CD4-positive, alpha-beta memory T cell (primary cell): Measurements from ENCODE around the gene EIF4E3. TPM values are rescaled to one million over a fixed set of nuclear protein-coding genes. Genes with fewer than 3 reads are reported as not detected.

Source experiments
- CTCF ChIA-PET: fragments of 350-600 bp; sonication (Branson Sonifier 250); formaldehyde crosslinking; loops from one replicate; lab custom pipeline; 2021; ENCODE audit warnings: inconsistent platforms; ENCODE audit not compliant: partially characterized antibody; lab: Charles Lee
- POLR2A ChIA-PET: fragments of 350-600 bp; sonication (Branson Sonifier 250); formaldehyde crosslinking; loops from one replicate; lab custom pipeline; 2021; ENCODE audit not compliant: partially characterized antibody; lab: Charles Lee
- DNase-seq, 5 donors: peaks; one replicate each; pipeline versions ENCODE4 v3.0.0 to v3.0.0-alpha.2; 2020 to 2022; ENCODE audit warnings: mixed read lengths in 1 of 5
- H3K27ac ChIP-seq: one replicate; pipeline ENCODE4 v1.7.0; 2013; ENCODE audit warnings: low read depth, low read length
- H3K27me3 ChIP-seq: 2 replicates; pipeline ENCODE4 v1.7.0; 2013; ENCODE audit warnings: mild to moderate bottlenecking, low read length, moderate library complexity; ENCODE audit not compliant: insufficient read depth
- H3K36me3 ChIP-seq: 2 replicates; pipeline ENCODE4 v1.7.0; 2013; ENCODE audit warnings: mild to moderate bottlenecking, low read length, moderate library complexity; ENCODE audit not compliant: insufficient read depth
- H3K4me1 ChIP-seq: 2 replicates; pipeline ENCODE4 v1.7.0; 2013; ENCODE audit warnings: mild to moderate bottlenecking, low read length, moderate library complexity; ENCODE audit not compliant: insufficient read depth
- H3K4me3 ChIP-seq, 2 donors: one replicate each; pipeline ENCODE4 v1.7.0; 2013; ENCODE audit warnings: low read length in 2 of 2, mild to moderate bottlenecking in 1 of 2
- H3K9me3 ChIP-seq, 2 donors: one replicate each; pipeline ENCODE4 v1.7.0; 2013; ENCODE audit warnings: low read length in 2 of 2, control low read depth in 1 of 2; ENCODE audit not compliant: control insufficient read depth in 1 of 2
- H3K27ac Mint-ChIP-seq, 7 donors: one replicate each; pipeline ENCODE4 v1.8.0; 2020 to 2021; ENCODE audit warnings: mixed read lengths in 7 of 7, mild to moderate bottlenecking in 6 of 7, inconsistent platforms in 3 of 7, moderate library complexity in 3 of 7
- H3K27me3 Mint-ChIP-seq, 2 donors: one replicate each; pipeline ENCODE4 v1.8.0; 2020 to 2021; ENCODE audit warnings: mixed read lengths in 2 of 2
- H3K36me3 Mint-ChIP-seq, 2 donors: one replicate each; pipeline ENCODE4 v1.8.0; 2020 to 2021; ENCODE audit warnings: mixed read lengths in 2 of 2, inconsistent platforms in 1 of 2, mild to moderate bottlenecking in 1 of 2
- H3K4me1 Mint-ChIP-seq, 4 donors: one replicate each; pipeline ENCODE4 v1.8.0; 2020 to 2021; ENCODE audit warnings: mixed read lengths in 4 of 4, mild to moderate bottlenecking in 1 of 4
- H3K4me3 Mint-ChIP-seq, 8 donors: one replicate each; pipeline ENCODE4 v1.8.0; 2020 to 2021; ENCODE audit warnings: mixed read lengths in 8 of 8, mild to moderate bottlenecking in 7 of 8, moderate library complexity in 6 of 8, inconsistent platforms in 3 of 8
- H3K9me3 Mint-ChIP-seq, 8 donors: one replicate each; pipeline ENCODE4 v1.8.0; 2020 to 2021; ENCODE audit warnings: mixed read lengths in 8 of 8, mild to moderate bottlenecking in 5 of 8, inconsistent platforms in 3 of 8, moderate library complexity in 1 of 8
- intact Hi-C: fragments of 100-400 bp; cut with micrococcal nuclease; formaldehyde crosslinking; loops from one replicate; pipeline ENCODE4 v1.15.1; 2023
- polyA plus RNA-seq, 2 donors: library from polyadenylated mRNA; unstranded; fragments of 300-500 nt; fragmentation: Illumina TruSeq; gene quantifications; one replicate each; pipeline ENCODE4 v1.2.3, GENCODE V29; 2021
- total RNA-seq, 2 experiments: library from RNA; stranded (reverse); gene quantifications; one replicate each; pipeline ENCODE4 v1.2.3, GENCODE V29; 2021

EIF4E3 gene
- total and polyA plus RNA-seq, 4 experiments from 2014 or later = 40.7 to 58.7 (median 53.3) TPM

DNA sequence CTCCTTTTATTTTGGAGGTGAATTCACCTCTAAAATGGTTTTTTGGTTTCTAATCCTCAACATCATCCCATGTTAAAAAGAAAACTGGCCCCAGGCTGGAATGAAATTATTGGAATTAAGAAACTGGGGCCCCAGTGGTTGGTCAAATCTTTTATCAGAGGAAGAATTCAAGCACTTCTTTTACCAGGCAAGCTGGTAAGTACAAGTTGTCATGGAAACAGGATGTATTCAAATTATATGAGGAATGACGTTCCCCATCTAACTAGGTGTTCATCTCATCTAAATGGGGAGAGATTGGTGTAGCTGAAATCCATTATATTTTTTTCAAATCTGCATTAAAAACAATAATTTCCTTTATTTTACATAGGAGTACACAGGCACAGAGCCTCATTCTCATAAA lies 9.7 kb upstream of the EIF4E3 start:
- Mint-ChIP-seq H3K9me3 (peaks cover 0 to 17% (median 10%) of the 10 kb centered on the region in 8 donors), H3K4me3 (no peak overlapping the region), H3K4me1 (peaks cover 6 to 17% (median 12%) of the 10 kb centered on the region in 4 donors), H3K36me3 (peaks cover 0 to 4% of the 10 kb centered on the region in 2 donors), H3K27me3 (peaks cover 8 to 10% of the 10 kb centered on the region in 2 donors), H3K27ac (no peak overlapping the region)
- H3K27me3 ChIP-seq = peaks cover 4% of the 10 kb centered on the region
- peaks cover 8% of the 10 kb centered on the region for H3K4me1 ChIP-seq
- H3K36me3 ChIP-seq = no peaks in the 10 kb centered on the region
- POLR2A ChIA-PET = no interaction called here
- no peaks in the 10 kb centered on the region for H3K9me3 ChIP-seq
- intact Hi-C loops = no loop called here
- H3K4me3 ChIP-seq = no peak overlapping the region
- H3K27ac ChIP-seq = no peak overlapping the region
- CTCF ChIA-PET = no interaction called here
- no peak for DNase-seq

DNA sequence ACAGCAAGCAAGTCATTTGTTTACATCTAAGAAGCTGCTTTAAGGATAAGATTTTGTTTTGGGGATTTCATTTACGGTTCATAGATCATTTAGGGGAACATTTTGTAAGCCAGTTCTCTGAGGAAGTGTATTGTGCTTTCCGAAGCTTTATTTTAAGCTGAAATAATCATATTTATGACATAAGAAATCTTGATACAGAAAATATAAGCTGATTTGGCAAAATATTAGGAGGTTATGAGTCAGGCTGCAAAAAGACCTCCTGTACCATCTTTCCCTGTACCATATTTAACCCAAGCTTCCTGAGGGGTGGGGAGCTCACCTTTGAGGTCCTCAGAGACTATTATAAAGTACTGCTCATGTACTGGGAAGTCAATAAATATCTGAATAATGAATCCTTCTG lies 8.1 kb upstream of the EIF4E3 start:
- H3K27ac ChIP-seq = no peak overlapping the region
- no peak overlapping the region for H3K4me3 ChIP-seq
- DNase-seq = no peak
- Mint-ChIP-seq H3K4me1 (peaks cover 19 to 32% (median 26%) of the 10 kb centered on the region in 4 donors), H3K9me3 (peaks cover 0 to 15% (median 9%) of the 10 kb centered on the region in 8 donors), H3K27ac (no peak overlapping the region), H3K27me3 (peaks cover 7 to 8% of the 10 kb centered on the region in 2 donors), H3K36me3 (peaks cover 0 to 4% of the 10 kb centered on the region in 2 donors), H3K4me3 (no peak overlapping the region)
- intact Hi-C loops = no loop called here
- peaks cover 4% of the 10 kb centered on the region for H3K27me3 ChIP-seq
- CTCF ChIA-PET = interaction anchor here (0.9 to 7.9 kb wide), 8 partner anchors 10 to 1090 kb away, joined by 3 to 100 read pairs (median 4); no protein-coding TSS in a partner anchor
- peaks cover 23% of the 10 kb centered on the region for H3K4me1 ChIP-seq
- no peaks in the 10 kb centered on the region for H3K36me3 ChIP-seq
- H3K9me3 ChIP-seq = no peaks in the 10 kb centered on the region
- POLR2A ChIA-PET = no interaction called here

DNA sequence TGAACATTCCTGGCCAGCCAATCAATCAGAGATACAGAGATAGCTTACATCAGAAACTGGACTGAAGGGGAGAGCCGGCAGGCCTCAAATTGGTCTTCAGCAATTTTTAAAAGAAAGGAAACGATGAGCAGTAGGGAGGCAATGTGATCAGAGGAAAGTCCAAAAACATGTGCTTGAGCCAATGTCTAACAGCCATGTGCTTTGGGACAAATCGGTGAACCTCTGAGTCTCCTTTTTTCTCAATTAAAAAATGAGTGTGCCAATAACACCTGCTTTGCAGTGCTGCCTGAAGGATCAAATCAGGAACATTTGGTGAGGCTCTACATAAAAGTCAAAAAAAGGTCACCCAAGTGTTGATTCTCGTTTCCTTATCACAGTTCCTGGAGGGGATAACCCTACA lies 7.4 kb upstream of the EIF4E3 start:
- Mint-ChIP-seq H3K9me3 (peaks cover 0 to 13% (median 6%) of the 10 kb centered on the region in 8 donors), H3K4me1 (peaks cover 21 to 35% (median 28%) of the 10 kb centered on the region in 4 donors), H3K27me3 (peaks cover 7 to 8% of the 10 kb centered on the region in 2 donors), H3K36me3 (peaks cover 0 to 4% of the 10 kb centered on the region in 2 donors), H3K4me3 (no peak overlapping the region), H3K27ac (peak overlapping the region in 1 of 7 donors; percentile 9)
- Histone ChIP-seq H3K27ac (no peak overlapping the region), H3K27me3 (peaks cover 4% of the 10 kb centered on the region), H3K36me3 (no peaks in the 10 kb centered on the region), H3K9me3 (no peaks in the 10 kb centered on the region), H3K4me1 (peaks cover 30% of the 10 kb centered on the region), H3K4me3 (no peak overlapping the region)
- DNase-seq = no peak
- intact Hi-C loops = no loop called here
- CTCF ChIA-PET = interaction anchor here (1.2 to 7.9 kb wide), 6 partner anchors 9 to 143 kb away, joined by 3 to 100 read pairs (median 6); no protein-coding TSS in a partner anchor
- POLR2A ChIA-PET = no interaction called here

DNA sequence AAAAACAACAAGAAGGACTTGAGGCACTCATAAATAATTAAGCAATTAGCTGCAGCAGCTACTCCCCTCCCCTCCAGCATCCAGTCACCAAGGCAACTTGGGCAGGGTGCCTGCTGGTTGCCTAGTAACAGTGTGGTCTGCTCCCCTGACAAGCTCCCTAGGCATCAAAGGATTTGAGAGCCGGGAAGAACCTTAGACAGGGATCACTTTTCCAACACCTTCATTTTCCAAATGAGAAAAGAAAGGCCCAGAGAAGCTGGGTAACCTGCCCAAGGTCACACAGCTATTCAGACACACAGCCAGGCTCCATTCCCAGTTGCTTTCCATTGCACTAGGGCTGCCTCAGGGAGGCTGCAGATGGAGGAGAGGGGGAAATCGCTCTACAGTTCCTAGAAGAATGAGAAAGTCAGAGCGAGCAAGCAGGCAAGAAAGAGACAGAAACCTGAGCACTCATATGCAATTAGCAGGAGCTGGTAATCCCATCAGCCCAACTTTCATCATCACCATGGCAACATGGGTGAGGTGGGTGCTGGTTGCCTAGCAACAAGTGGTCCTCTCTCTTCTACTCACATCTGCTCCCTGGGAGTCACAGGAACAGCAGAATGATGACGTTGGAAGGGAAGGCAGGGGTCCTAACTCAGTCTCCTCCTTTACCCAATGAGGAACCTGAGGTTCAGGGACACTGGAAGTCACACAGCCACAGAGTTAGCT lies 3.6 kb upstream of the EIF4E3 start:
- peak in 4 of 5 donors; percentile 30 to 53 (median 44) for DNase-seq
- Histone ChIP-seq H3K27ac (peak overlapping the region; percentile 30), H3K9me3 (no peaks in the 10 kb centered on the region), H3K36me3 (no peaks in the 10 kb centered on the region), H3K4me1 (peaks cover 51% of the 10 kb centered on the region), H3K4me3 (peak overlapping the region in 1 of 2 donors; percentile 18), H3K27me3 (no peaks in the 10 kb centered on the region)
- peak overlapping the region in 5 of 7 donors; percentile 74 to 94 (median 89) for H3K27ac Mint-ChIP-seq
- intact Hi-C loops = loop anchor here (1.0 kb wide), 2 partner anchors 17 to 131 kb away; no protein-coding TSS in a partner anchor
- H3K4me1 Mint-ChIP-seq = peaks cover 30 to 57% (median 45%) of the 10 kb centered on the region in 4 donors
- POLR2A ChIA-PET = interaction anchor here (0.6 to 2.5 kb wide), 9 partner anchors 9 to 145 kb away, joined by 3 to 20 read pairs (median 4); no protein-coding TSS in a partner anchor
- H3K9me3 Mint-ChIP-seq = no peaks in the 10 kb centered on the region
- peak overlapping the region in 2 of 8 donors; percentile 36 to 45 for H3K4me3 Mint-ChIP-seq
- no peaks in the 10 kb centered on the region for H3K27me3 Mint-ChIP-seq
- CTCF ChIA-PET = interaction anchor here (0.8 to 7.9 kb wide), 14 partner anchors 9 to 1094 kb away, joined by 3 to 100 read pairs (median 5); no protein-coding TSS in a partner anchor
- H3K36me3 Mint-ChIP-seq = peaks cover 0 to 13% of the 10 kb centered on the region in 2 donors

DNA sequence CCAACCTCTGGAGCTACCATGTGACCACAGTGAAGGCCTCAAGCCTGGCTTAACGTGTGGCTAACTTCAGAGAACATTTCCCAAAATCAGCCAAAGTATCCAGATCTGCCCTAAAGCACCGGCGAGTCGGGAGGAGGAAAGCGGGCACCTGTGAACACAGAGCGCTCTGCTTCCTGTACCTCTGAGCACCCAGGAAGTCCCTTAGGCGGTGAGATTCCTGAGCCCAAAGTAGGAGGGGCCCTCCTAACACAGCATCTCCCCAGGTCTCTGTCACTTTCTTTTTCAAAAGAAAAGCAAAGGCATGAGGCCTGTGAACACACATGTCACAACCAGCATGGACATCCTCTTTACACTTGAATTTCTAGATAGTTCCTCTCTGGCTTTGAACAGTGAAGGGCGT lies 944 bp upstream of the EIF4E3 start:
- Mint-ChIP-seq H3K27me3 (no peaks in the 10 kb centered on the region), H3K36me3 (peaks cover 0 to 20% of the 10 kb centered on the region in 2 donors), H3K4me3 (peak overlapping the region; percentile 90 to 98 (median 94)), H3K27ac (peak overlapping the region; percentile 92 to 99 (median 97)), H3K9me3 (no peaks in the 10 kb centered on the region), H3K4me1 (peaks cover 51 to 79% (median 66%) of the 10 kb centered on the region in 4 donors)
- Histone ChIP-seq H3K4me3 (peak overlapping the region; percentile 4 to 85), H3K27ac (peak overlapping the region; percentile 77), H3K27me3 (no peaks in the 10 kb centered on the region), H3K36me3 (no peaks in the 10 kb centered on the region), H3K4me1 (peaks cover 76% of the 10 kb centered on the region), H3K9me3 (no peaks in the 10 kb centered on the region)
- DNase-seq = peak; percentile 63 to 86 (median 72)
- ChIA-PET CTCF (interaction anchor here (1.8 to 7.9 kb wide), 4 partner anchors 10 to 1095 kb away, joined by 4 to 100 read pairs (median 5); no protein-coding TSS in a partner anchor), POLR2A (interaction anchor here (1.3 to 1.7 kb wide), 2 partner anchors 15 to 22 kb away, joined by 3 to 5 read pairs; no protein-coding TSS in a partner anchor)
- intact Hi-C loops = loop anchor here (2.0 kb wide), 1 partner anchor 1123 kb away; the partner anchor contains the start of gene SHQ1

DNA sequence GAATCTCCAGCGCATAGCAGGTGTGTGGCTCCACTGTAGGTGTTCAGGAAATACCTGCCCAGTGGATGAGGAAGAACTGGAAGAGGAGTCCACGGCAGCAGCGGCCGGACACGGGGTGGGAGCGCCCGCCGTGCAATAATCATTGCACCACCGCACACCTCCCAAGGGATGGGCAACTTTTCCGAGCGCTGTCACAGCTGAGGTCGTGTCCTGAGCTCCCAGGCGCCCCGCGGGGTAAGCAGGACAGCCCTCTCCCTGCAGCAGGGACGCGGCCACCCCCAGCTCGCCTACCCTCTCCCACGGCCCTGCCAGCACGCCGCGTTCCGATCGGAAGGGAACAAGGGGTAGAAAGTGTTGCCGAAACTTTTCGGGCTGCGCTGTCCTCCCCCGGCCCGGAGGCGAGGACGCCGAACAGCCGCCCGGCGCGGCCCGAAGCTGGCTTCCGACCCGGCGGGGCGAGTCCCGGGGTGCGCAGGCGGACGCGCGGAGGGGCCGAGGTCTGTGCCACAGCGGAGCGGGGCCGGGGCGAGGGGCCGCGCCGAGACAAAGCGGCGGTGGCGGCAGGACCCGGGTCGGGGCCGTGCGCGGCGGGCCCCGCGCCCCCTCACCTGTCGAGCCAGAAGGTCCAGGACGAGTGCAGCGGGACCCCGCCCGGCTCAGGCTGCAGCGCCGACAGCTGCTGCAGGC lies 475 bp downstream of the EIF4E3 start:
- H3K9me3 ChIP-seq = no peaks in the 10 kb centered on the region
- peaks cover 52 to 76% (median 65%) of the 10 kb centered on the region in 4 donors for H3K4me1 Mint-ChIP-seq
- intact Hi-C loops = loop anchor here (2.0 to 5.0 kb wide), 3 partner anchors 142 to 722 kb away; partner anchors contain the start of genes FOXP1 and RYBP
- peak overlapping the region; percentile 71 for H3K27ac ChIP-seq
- no peaks in the 10 kb centered on the region for H3K36me3 ChIP-seq
- ChIA-PET CTCF (interaction anchor here (0.8 to 2.8 kb wide), 5 partner anchors 9 to 151 kb away, joined by 3 to 19 read pairs (median 7); no protein-coding TSS in a partner anchor), POLR2A (interaction anchor here (0.7 to 2.7 kb wide), 14 partner anchors 10 to 722 kb away, joined by 3 to 27 read pairs (median 3); partner anchors contain the start of gene RYBP)
- H3K4me1 ChIP-seq = peaks cover 80% of the 10 kb centered on the region
- H3K27me3 ChIP-seq = no peaks in the 10 kb centered on the region
- no peaks in the 10 kb centered on the region for H3K9me3 Mint-ChIP-seq
- H3K27me3 Mint-ChIP-seq = no peaks in the 10 kb centered on the region
- H3K27ac Mint-ChIP-seq = peak overlapping the region; percentile 88 to 99 (median 93)
- peaks cover 6 to 24% of the 10 kb centered on the region in 2 donors for H3K36me3 Mint-ChIP-seq
- H3K4me3 Mint-ChIP-seq = peak overlapping the region; percentile 89 to 98 (median 94)
- peak in 4 of 5 donors; percentile 31 to 48 (median 40) for DNase-seq
- H3K4me3 ChIP-seq = peak overlapping the region; percentile 60 to 95
